Fibroblast of mammary gland (primary cell): ENCODE measurements around the gene HGFAC.

Source experiments
- DNase-seq: peaks from one replicate; pipeline ENCODE4 v3.0.0-alpha.2; 2010; ENCODE audit warnings: low read depth
- H3K4me3 ChIP-seq: 2 replicates; pipeline ENCODE4 v1.5.1; 2011; ENCODE audit warnings: low read depth, mild to moderate bottlenecking, low read length, moderate library complexity; ENCODE audit not compliant: control insufficient read depth
- CTCF ChIP-seq: conservative IDR thresholded peaks from 2 replicates; pipeline ENCODE4 v1.5.1; 2011; ENCODE audit warnings: low read depth, low read length, inconsistent platforms; ENCODE audit not compliant: control insufficient read depth, insufficient read depth

Gene HGFAC

GRCh38 chr4:3470244-3471097 is 28.7 kb downstream of the HGFAC start:
- no peak overlapping the region for H3K4me3 ChIP-seq
- TF ChIP-seq CTCF = no peak
- peak; percentile 22 for DNase-seq

- no peak for TF ChIP-seq CTCF
- no peak for DNase-seq
- H3K4me3 ChIP-seq = no peak overlapping the region
Measured at GRCh38 chr4:3471098-3471760, 29.5 kb downstream of the HGFAC start.

GRCh38 chr4:3471886-3472285 is 30.1 kb downstream of the HGFAC start:
- no peak overlapping the region for H3K4me3 ChIP-seq

GRCh38 chr4:3472411-3473141 is 30.8 kb downstream of the HGFAC start:
- H3K4me3 ChIP-seq = no peak overlapping the region
- DNase-seq = no peak
- TF ChIP-seq CTCF = no peak

More at GRCh38 chr4:3471886-3472285, 30.1 kb downstream of the HGFAC start:
- no peak for DNase-seq
- TF ChIP-seq CTCF = no peak

- no peak for DNase-seq
- no peak for TF ChIP-seq CTCF
- no peak overlapping the region for H3K4me3 ChIP-seq
Measured at GRCh38 chr4:3473181-3473950, 31.6 kb downstream of the HGFAC start.

- no peak overlapping the region for H3K4me3 ChIP-seq
- DNase-seq = no peak
- no peak for TF ChIP-seq CTCF
Measured at GRCh38 chr4:3473996-3474765, 32.4 kb downstream of the HGFAC start.
